Lower leg skin (tissue), 3 donors: ENCODE results near the gene PTPA.

Experiments
- CTCF ChIP-seq, 3 donors: fragments of 450-650 bp; IDR thresholded peaks; one replicate each; pipeline ENCODE4 v1.5.1; 2016; ENCODE audit warnings: antibody characterized with exemption in 3 of 3, mild to moderate bottlenecking in 3 of 3, moderate library complexity in 2 of 3
- POLR2A ChIP-seq, 2 donors: fragments of 450-650 bp; IDR thresholded peaks; one replicate each; pipeline ENCODE4 v1.6.1; 2016 to 2017; ENCODE audit warnings: antibody characterized with exemption in 2 of 2, mild to moderate bottlenecking in 1 of 2, moderate library complexity in 1 of 2

- no peak for TF ChIP-seq POLR2A (IDR thresholded peaks at IDR 0.05)
- no peak for TF ChIP-seq CTCF (IDR thresholded peaks at IDR 0.05)
Measured at GRCh38 chr9:129108083-129108804, 3.0 kb upstream of the PTPA start.
